Activated CD4-positive, alpha-beta memory T cell treated with anti-CD3 and anti-CD28 coated beads, Interleukin-2, amount 10 ng/mL, durations not matched to agents 7 days and 5 days (primary cell): ENCODE data around the gene KAT6B. TPM values are rescaled to one million over a fixed set of nuclear protein-coding genes. Genes with fewer than 3 reads are reported as not detected.
A peak's percentile ranks its signal among the peaks of the same experiment; 100 is the strongest.

ENCODE experiments used
- CTCF ChIA-PET: fragments of 350-600 bp; sonication (Branson Sonifier 250); formaldehyde crosslinking; loops from one replicate; lab custom pipeline; 2021; ENCODE audit warnings: antibody characterized with exemption, inconsistent platforms; lab: Charles Lee
- POLR2A ChIA-PET: fragments of 350-600 bp; sonication (Branson Sonifier 250); formaldehyde crosslinking; loops from one replicate; lab custom pipeline; 2021; ENCODE audit warnings: antibody characterized with exemption; lab: Charles Lee
- DNase-seq: peaks from one replicate; pipeline ENCODE4 v3.0.0-alpha.2; 2020
- H3K27ac Mint-ChIP-seq: one replicate; pipeline ENCODE4 v1.8.0; 2021; ENCODE audit warnings: mild to moderate bottlenecking, mixed read lengths
- H3K27me3 Mint-ChIP-seq: one replicate; pipeline ENCODE4 v1.8.0; 2021; ENCODE audit warnings: mixed read lengths
- H3K36me3 Mint-ChIP-seq: one replicate; pipeline ENCODE4 v1.8.0; 2021; ENCODE audit warnings: low read depth, mixed read lengths
- H3K4me1 Mint-ChIP-seq: one replicate; pipeline ENCODE4 v1.8.0; 2021; ENCODE audit warnings: mixed read lengths
- H3K4me3 Mint-ChIP-seq: one replicate; pipeline ENCODE4 v1.8.0; 2021; ENCODE audit warnings: mild to moderate bottlenecking, mixed read lengths
- H3K9me3 Mint-ChIP-seq: one replicate; pipeline ENCODE4 v1.8.0; 2021; ENCODE audit warnings: mixed read lengths
- total RNA-seq, 2 experiments: library from RNA; stranded (reverse); gene quantifications; one replicate each; pipeline ENCODE4 v1.2.3, GENCODE V29; 2021

Gene KAT6B
- total RNA-seq, 2 experiments from 2014 or later, result 20.2 to 21.8 TPM

DNA sequence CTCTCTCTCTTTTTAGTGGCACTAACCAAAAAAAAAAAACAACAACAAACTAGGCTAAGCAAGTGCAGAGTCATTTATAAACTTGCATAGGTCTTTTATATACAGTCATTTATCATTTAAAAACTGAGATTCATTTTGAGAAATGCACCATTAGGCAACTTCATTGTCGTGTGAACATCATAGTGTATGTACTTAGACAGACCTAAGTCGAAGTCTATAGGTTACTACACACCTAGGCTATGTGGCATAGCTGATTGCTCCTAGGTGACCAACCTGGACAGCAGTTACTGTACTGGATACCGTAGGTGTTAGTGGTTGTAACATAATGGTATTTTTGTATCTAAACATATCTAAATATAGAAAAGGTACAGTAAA is 175.9 kb downstream of the KAT6B start:
- POLR2A ChIA-PET, result no interaction called here
- Mint-ChIP-seq H3K36me3 (peaks cover 5% of the 10 kb centered on the region), H3K27ac (no peak overlapping the region), H3K27me3 (no peaks in the 10 kb centered on the region), H3K9me3 (no peaks in the 10 kb centered on the region), H3K4me3 (no peak overlapping the region), H3K4me1 (peaks cover 18% of the 10 kb centered on the region)
- CTCF ChIA-PET, result interaction anchor here (0.9 to 1.2 kb wide), 2 partner anchors 737 to 758 kb away, joined by 3 read pairs; no protein-coding TSS in a partner anchor
- DNase-seq, result no peak

GRCh38 chr10:75002967-75003594 is 176.7 kb downstream of the KAT6B start:
- Mint-ChIP-seq H3K36me3 (peaks cover 5% of the 10 kb centered on the region), H3K4me3 (no peak overlapping the region), H3K4me1 (peaks cover 26% of the 10 kb centered on the region), H3K9me3 (no peaks in the 10 kb centered on the region), H3K27ac (no peak overlapping the region), H3K27me3 (no peaks in the 10 kb centered on the region)
- ChIA-PET CTCF (interaction anchor here (0.7 to 1.7 kb wide), 7 partner anchors 11 to 869 kb away, joined by 3 to 5 read pairs (median 3); partner anchors contain the start of gene COMTD1), POLR2A (interaction anchor here (0.8 kb wide), 1 partner anchor 10 kb away, joined by 3 read pairs; no protein-coding TSS in a partner anchor)
- no peak for DNase-seq

DNA sequence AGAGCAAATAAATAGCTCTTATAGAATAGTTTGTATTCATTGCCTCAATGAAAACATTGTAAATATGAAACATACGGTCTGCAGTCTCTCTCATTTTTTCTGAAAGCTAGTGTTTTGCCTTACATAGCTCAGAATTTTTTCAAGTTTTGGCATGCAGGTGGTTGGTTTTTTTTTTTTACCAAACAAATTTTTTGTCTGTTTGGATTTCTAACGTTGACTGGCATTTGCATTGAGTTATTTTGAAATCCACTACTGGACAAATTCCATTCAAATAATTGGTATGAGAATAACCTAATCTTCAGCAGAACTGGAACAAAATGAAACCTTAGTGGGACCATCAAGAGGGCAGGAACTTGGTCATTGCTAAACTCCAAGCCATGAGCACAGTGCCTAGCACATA is 177.5 kb downstream of the KAT6B start:
- Mint-ChIP-seq H3K4me3 (no peak overlapping the region), H3K36me3 (peaks cover 2% of the 10 kb centered on the region), H3K9me3 (no peaks in the 10 kb centered on the region), H3K4me1 (peaks cover 31% of the 10 kb centered on the region), H3K27ac (no peak overlapping the region), H3K27me3 (no peaks in the 10 kb centered on the region)
- CTCF ChIA-PET, result interaction anchor here (0.7 to 1.7 kb wide), 6 partner anchors 12 to 870 kb away, joined by 3 to 5 read pairs (median 4); partner anchors contain the start of gene COMTD1
- POLR2A ChIA-PET, result interaction anchor here (0.8 kb wide), 1 partner anchor 9 kb away, joined by 3 read pairs; no protein-coding TSS in a partner anchor
- DNase-seq, result no peak

DNA sequence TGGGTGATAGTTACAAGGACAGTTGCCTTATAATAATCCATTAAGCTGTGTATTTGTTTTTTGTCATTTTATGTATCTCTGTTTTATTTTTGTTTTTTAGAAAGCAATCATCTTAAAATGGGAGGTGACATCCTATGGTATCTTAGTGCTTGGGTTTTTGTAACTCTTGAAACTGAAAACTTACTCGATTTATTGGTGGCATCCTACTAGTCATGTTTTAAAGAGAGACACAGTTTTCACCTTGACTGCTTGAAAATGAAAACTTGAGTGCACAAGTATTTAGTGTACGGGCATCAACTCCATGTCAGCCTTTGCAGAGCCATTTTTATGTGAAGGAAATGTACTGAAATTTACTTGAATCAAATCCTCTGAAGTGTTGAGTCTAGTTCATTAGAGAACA is 181.2 kb downstream of the KAT6B start:
- ChIA-PET POLR2A (no interaction called here), CTCF (no interaction called here)
- Mint-ChIP-seq H3K9me3 (no peaks in the 10 kb centered on the region), H3K4me1 (peaks cover 24% of the 10 kb centered on the region), H3K27ac (no peak overlapping the region), H3K36me3 (peaks cover 7% of the 10 kb centered on the region), H3K4me3 (no peak overlapping the region), H3K27me3 (no peaks in the 10 kb centered on the region)
- no peak for DNase-seq

GRCh38 chr10:75008952-75009351 is 182.6 kb downstream of the KAT6B start:
- Mint-ChIP-seq H3K27ac (no peak overlapping the region), H3K4me3 (no peak overlapping the region)
- POLR2A ChIA-PET, result interaction anchor here (0.8 kb wide), 1 partner anchor 110 kb away, joined by 3 read pairs; no protein-coding TSS in a partner anchor

DNA sequence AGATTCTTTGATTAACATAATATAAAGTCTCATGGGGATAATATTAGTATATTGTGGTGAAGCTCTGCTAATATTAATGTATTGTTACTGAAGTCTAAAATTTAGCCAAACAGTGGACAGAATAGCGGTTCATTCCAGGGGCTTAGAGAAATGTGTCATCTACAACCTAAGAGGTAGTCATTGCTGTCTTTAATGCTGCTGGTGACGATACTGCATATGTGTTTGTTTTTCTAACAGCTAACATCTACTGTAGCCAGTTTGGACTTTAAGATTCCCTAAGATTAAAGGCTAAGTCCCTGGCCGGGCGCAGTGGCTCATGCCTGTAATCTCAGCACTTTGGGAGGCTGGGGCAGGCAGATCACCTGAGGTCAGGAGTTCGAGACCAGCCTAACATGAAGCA is 183.0 kb downstream of the KAT6B start:
- Mint-ChIP-seq H3K27ac (no peak overlapping the region), H3K36me3 (peaks cover 15% of the 10 kb centered on the region), H3K4me1 (peaks cover 41% of the 10 kb centered on the region), H3K4me3 (no peak overlapping the region), H3K9me3 (no peaks in the 10 kb centered on the region), H3K27me3 (no peaks in the 10 kb centered on the region)
- POLR2A ChIA-PET, result no interaction called here
- DNase-seq, result no peak
- CTCF ChIA-PET, result interaction anchor here (1.0 to 1.2 kb wide), 2 partner anchors 12 to 590 kb away, joined by 3 read pairs; no protein-coding TSS in a partner anchor

More at GRCh38 chr10:75008952-75009351, 182.6 kb downstream of the KAT6B start:
- no peak for DNase-seq
- CTCF ChIA-PET, result interaction anchor here (1.0 to 1.2 kb wide), 2 partner anchors 13 to 589 kb away, joined by 3 read pairs; no protein-coding TSS in a partner anchor
- Mint-ChIP-seq H3K9me3 (no peaks in the 10 kb centered on the region), H3K36me3 (peaks cover 14% of the 10 kb centered on the region), H3K4me1 (peaks cover 37% of the 10 kb centered on the region), H3K27me3 (no peaks in the 10 kb centered on the region)

DNA sequence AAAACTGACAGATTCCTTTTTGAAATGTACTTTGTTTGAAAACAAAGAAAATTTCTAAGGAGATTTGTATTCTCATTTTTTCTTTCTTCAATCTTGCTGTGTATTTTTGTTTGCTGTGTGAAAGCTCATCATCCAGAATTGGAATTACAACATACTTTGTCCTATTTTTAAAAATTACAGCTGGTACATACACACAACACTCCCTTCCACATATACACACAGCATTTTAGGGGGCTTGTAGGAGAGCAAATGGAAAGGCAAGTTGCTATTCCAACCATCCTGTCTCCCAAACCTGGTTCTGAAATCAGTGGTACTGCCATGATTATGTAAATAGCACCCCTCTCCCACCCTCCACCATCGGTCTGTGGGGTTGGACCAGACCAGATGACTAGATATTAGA is 184.0 kb downstream of the KAT6B start:
- H3K27me3 Mint-ChIP-seq, result no peaks in the 10 kb centered on the region
- H3K4me1 Mint-ChIP-seq, result peaks cover 50% of the 10 kb centered on the region
- CTCF ChIA-PET, result interaction anchor here (1.2 kb wide), 1 partner anchor 11 kb away, joined by 3 read pairs; no protein-coding TSS in a partner anchor
- POLR2A ChIA-PET, result no interaction called here
- no peaks in the 10 kb centered on the region for H3K9me3 Mint-ChIP-seq
- no peak overlapping the region for H3K27ac Mint-ChIP-seq
- no peak overlapping the region for H3K4me3 Mint-ChIP-seq
- H3K36me3 Mint-ChIP-seq, result peaks cover 15% of the 10 kb centered on the region
- DNase-seq, result no peak

- no peaks in the 10 kb centered on the region for H3K27me3 Mint-ChIP-seq
- POLR2A ChIA-PET, result no interaction called here
- H3K9me3 Mint-ChIP-seq, result no peaks in the 10 kb centered on the region
- H3K27ac Mint-ChIP-seq, result no peak overlapping the region
- CTCF ChIA-PET, result no interaction called here
- H3K36me3 Mint-ChIP-seq, result peaks cover 18% of the 10 kb centered on the region
- DNase-seq, result no peak
- H3K4me1 Mint-ChIP-seq, result peaks cover 54% of the 10 kb centered on the region
- H3K4me3 Mint-ChIP-seq, result no peak overlapping the region
These were observed 184.8 kb downstream of the KAT6B start for GRCh38 chr10:75011221-75011620.

- ChIA-PET CTCF (no interaction called here), POLR2A (interaction anchor here (0.9 to 1.2 kb wide), 3 partner anchors 9 to 188 kb away, joined by 3 read pairs; no protein-coding TSS in a partner anchor)
- Mint-ChIP-seq H3K4me3 (no peak overlapping the region), H3K27me3 (no peaks in the 10 kb centered on the region), H3K27ac (no peak overlapping the region), H3K9me3 (no peaks in the 10 kb centered on the region), H3K4me1 (peaks cover 49% of the 10 kb centered on the region), H3K36me3 (peaks cover 15% of the 10 kb centered on the region)
- no peak for DNase-seq
These were observed 186.1 kb downstream of the KAT6B start for GRCh38 chr10:75012471-75012870.

DNA sequence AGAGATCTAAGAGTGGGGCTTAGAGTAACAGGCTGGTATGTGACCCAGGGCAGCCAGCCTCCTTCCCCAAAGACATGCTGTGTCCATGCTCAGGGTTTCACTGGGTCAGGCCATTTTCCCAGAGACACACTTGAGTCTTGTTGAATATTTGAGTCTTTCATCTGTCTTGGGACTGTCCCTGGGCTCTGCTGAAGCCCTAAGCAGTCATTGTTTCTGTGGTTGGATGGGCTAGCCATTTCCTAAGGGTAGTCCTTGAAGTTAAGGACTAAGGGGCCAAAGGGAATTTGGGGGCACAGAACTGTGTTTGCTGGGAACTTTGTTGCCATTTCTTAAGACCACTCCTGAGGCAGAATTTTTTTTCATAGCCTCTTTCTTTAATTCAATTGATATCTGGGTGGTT is 186.6 kb downstream of the KAT6B start:
- Mint-ChIP-seq H3K36me3 (peaks cover 15% of the 10 kb centered on the region), H3K4me3 (no peak overlapping the region), H3K27ac (no peak overlapping the region), H3K9me3 (no peaks in the 10 kb centered on the region), H3K27me3 (no peaks in the 10 kb centered on the region), H3K4me1 (peaks cover 44% of the 10 kb centered on the region)
- ChIA-PET CTCF (no interaction called here), POLR2A (interaction anchor here (0.9 to 1.2 kb wide), 3 partner anchors 8 to 188 kb away, joined by 3 read pairs; no protein-coding TSS in a partner anchor)
- no peak for DNase-seq

- DNase-seq, result no peak
- CTCF ChIA-PET, result no interaction called here
- Mint-ChIP-seq H3K36me3 (peaks cover 15% of the 10 kb centered on the region), H3K4me3 (no peak overlapping the region), H3K27ac (no peak overlapping the region), H3K27me3 (no peaks in the 10 kb centered on the region), H3K9me3 (no peaks in the 10 kb centered on the region), H3K4me1 (peaks cover 40% of the 10 kb centered on the region)
- POLR2A ChIA-PET, result no interaction called here
These were observed 187.1 kb downstream of the KAT6B start for GRCh38 chr10:75013522-75013921.

- H3K4me3 Mint-ChIP-seq, result no peak overlapping the region
- peaks cover 15% of the 10 kb centered on the region for H3K36me3 Mint-ChIP-seq
- H3K27me3 Mint-ChIP-seq, result no peaks in the 10 kb centered on the region
- peaks cover 36% of the 10 kb centered on the region for H3K4me1 Mint-ChIP-seq
- DNase-seq, result peak; percentile 50
- peak overlapping the region; percentile 59 for H3K27ac Mint-ChIP-seq
- ChIA-PET CTCF (interaction anchor here (0.6 kb wide), 1 partner anchor 841 kb away, joined by 4 read pairs; no protein-coding TSS in a partner anchor), POLR2A (interaction anchor here (0.7 kb wide), 1 partner anchor 13 kb away, joined by 3 read pairs; no protein-coding TSS in a partner anchor)
- no peaks in the 10 kb centered on the region for H3K9me3 Mint-ChIP-seq
These were observed 188.3 kb downstream of the KAT6B start for GRCh38 chr10:75014516-75015230.

GRCh38 chr10:75015442-75015841 is 189.0 kb downstream of the KAT6B start:
- Mint-ChIP-seq H3K27ac (no peak overlapping the region), H3K36me3 (peaks cover 15% of the 10 kb centered on the region), H3K9me3 (no peaks in the 10 kb centered on the region), H3K4me1 (peaks cover 36% of the 10 kb centered on the region), H3K27me3 (no peaks in the 10 kb centered on the region), H3K4me3 (no peak overlapping the region)
- CTCF ChIA-PET, result no interaction called here
- DNase-seq, result no peak
- POLR2A ChIA-PET, result no interaction called here
